ENCODE measurements around the gene RASGEF1C.

GRCh38 chr5:180077594-180078284 is 131.3 kb downstream of the RASGEF1C start:
- TF ChIP-seq TAF1 (IDR thresholded peaks at IDR 0.05; ENCODE audit: borderline replicate concordance, insufficient read depth, low read length) (no peak), POLR2AphosphoS5 (IDR thresholded peaks at IDR 0.05; ENCODE audit: low read depth, low read length) (no peak)

Data from PFSK-1 (cell line).